ENCODE data around the gene CHN2.

CHN2 gene

GRCh38 chr7:29478687-29479240 lies 284.2 kb downstream of the CHN2 start:
- DNase-seq (ENCODE audit: extremely low spot score): no peak
- no peak for TF ChIP-seq CTCF (IDR thresholded peaks at IDR 0.05; ENCODE audit: control extremely low read depth, extremely low read depth, low read depth, missing control alignments)
- CTCF ChIA-PET: interaction anchor here (1.2 kb wide), 1 partner anchor 12 kb away, joined by 3 read pairs; no protein-coding TSS in a partner anchor
- POLR2A ChIA-PET: no interaction called here

- ChIA-PET CTCF (interaction anchor here (1.0 to 1.2 kb wide), 2 partner anchors 11 to 557 kb away, joined by 3 read pairs; no protein-coding TSS in a partner anchor), POLR2A (no interaction called here)
- no peak for TF ChIP-seq CTCF (IDR thresholded peaks at IDR 0.05; ENCODE audit: control extremely low read depth, extremely low read depth, low read depth, missing control alignments)
- no peak for DNase-seq (ENCODE audit: extremely low spot score)
Measured at GRCh38 chr7:29479301-29480200, 285.0 kb downstream of the CHN2 start.

- no peak for TF ChIP-seq CTCF (IDR thresholded peaks at IDR 0.05; ENCODE audit: control extremely low read depth, extremely low read depth, low read depth, missing control alignments)
- DNase-seq (ENCODE audit: extremely low spot score): no peak
- ChIA-PET POLR2A (no interaction called here), CTCF (interaction anchor here (1.0 to 1.4 kb wide), 3 partner anchors 11 to 558 kb away, joined by 3 to 5 read pairs (median 3); no protein-coding TSS in a partner anchor)
Measured at GRCh38 chr7:29480451-29480850, 285.9 kb downstream of the CHN2 start.

DNA sequence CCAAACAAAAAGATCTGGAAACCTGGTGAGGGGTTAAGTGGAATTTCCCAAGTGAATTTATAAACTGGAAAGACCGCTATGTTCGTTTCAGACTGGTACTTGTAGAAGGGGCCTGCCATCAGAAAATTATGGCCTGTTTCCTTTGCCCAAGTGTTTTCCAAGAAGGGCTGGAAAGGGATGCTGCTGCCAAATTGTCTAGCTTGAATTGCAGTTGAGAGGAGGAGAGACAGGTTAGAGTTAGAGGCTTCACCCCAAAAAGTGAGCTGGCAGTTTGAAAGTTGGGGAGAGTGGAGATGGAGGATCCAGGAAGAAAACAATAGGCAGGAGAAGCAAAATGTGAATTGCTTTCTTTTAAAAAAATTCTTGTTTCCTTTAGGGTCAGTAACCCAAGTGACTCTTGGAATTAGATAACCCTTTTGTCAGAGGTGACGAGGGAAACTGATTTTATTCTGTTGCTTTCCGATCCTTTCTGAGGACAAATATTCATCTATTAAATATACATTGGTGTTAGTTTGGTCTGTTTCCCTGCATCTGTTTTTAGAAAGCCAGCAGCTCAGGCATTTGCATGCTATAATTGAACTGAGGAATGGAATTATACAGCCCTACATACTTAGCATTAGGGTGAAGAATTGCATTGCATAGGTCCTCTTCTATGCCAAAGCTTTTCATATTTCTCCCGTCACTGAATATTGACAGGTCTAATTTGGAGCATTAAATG lies 286.5 kb downstream of the CHN2 start:
- DNase-seq (ENCODE audit: extremely low spot score): no peak
- no peak for TF ChIP-seq CTCF (IDR thresholded peaks at IDR 0.05; ENCODE audit: control extremely low read depth, extremely low read depth, low read depth, missing control alignments)
- POLR2A ChIA-PET: no interaction called here
- CTCF ChIA-PET: interaction anchor here (1.0 to 1.4 kb wide), 3 partner anchors 11 to 559 kb away, joined by 3 to 5 read pairs (median 3); no protein-coding TSS in a partner anchor

- no peak for DNase-seq (ENCODE audit: extremely low spot score)
- TF ChIP-seq CTCF (IDR thresholded peaks at IDR 0.05; ENCODE audit: control extremely low read depth, extremely low read depth, low read depth, missing control alignments): no peak
- ChIA-PET POLR2A (no interaction called here), CTCF (interaction anchor here (2.2 kb wide), 1 partner anchor 10 kb away, joined by 7 read pairs; no protein-coding TSS in a partner anchor)
Measured at GRCh38 chr7:29482056-29482455, 287.5 kb downstream of the CHN2 start.

Data from GM10248 (cell line).